ENCODE data around the gene CATSPER1.
"Not testable (repeated sequence)": the region's sequence is repeated elsewhere in the genome, so short reads cannot be mapped to it uniquely, and the experiment has no call there.

CATSPER1 gene

DNA sequence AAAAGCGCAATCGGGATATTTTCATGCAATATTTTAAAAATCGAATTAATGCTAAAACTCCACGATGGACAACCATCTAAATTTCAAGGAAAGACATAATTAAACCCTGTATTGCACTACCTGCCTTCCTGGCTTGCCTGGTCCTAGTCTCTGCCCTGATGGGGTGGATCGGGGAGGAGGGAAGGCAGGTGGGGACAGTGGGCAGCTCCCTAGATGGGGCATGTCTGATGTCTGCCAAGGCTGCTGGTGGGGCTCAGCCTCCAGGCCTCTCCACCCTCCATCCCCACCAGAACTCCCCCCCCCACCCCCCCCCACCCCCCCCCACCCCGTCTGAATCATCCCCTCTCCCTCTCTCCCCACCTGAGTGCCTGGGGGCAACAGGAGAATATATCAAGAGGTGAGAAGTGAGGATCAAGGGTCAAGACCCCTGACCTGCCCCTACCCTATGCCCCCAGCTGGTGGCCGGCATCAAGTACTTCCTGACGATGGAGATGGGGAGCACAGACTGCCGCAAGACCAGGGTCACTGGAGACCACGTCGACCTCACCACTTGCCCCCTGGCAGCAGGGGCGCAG lies 13.8 kb downstream of the CATSPER1 start:
- Histone ChIP-seq H3K36me3 (replicated peaks in 1 of 2; ENCODE audit: control insufficient read depth in 2 of 2, insufficient read depth in 2 of 2, low read length in 2 of 2) (no peaks in the 10 kb centered on the region), H3K18ac (ENCODE audit: low read length) (no peak overlapping the region), H2AK5ac (ENCODE audit: low read depth, low read length) (no peak overlapping the region), H3K4me3 (ENCODE audit: low read length in 2 of 2) (peak overlapping the region in 1 of 2 donors; percentile 65), H3K4me1 (ENCODE audit: control insufficient read depth in 2 of 2, insufficient read depth in 1 of 2, low read depth in 1 of 2, low read length in 2 of 2) (peaks cover 2 to 5% of the 10 kb centered on the region in 2 donors), H2BK15ac (ENCODE audit: low read length) (no peak overlapping the region), H3K23ac (ENCODE audit: low read depth, low read length, poor library complexity) (peak overlapping the region; percentile 49), H4K91ac (ENCODE audit: low read depth, low read length, poor library complexity) (no peak overlapping the region), H2BK120ac (ENCODE audit: low read depth, low read length) (no peak overlapping the region), H2BK12ac (ENCODE audit: low read length) (no peak overlapping the region), H2AFZ (ENCODE audit: low read length) (no peak overlapping the region), H4K8ac (ENCODE audit: low read depth, low read length) (no peak overlapping the region), H3K9ac (ENCODE audit: low read depth, low read length, poor library complexity) (peak overlapping the region; percentile 9), H3K4me2 (ENCODE audit: insufficient read depth, low read length, poor library complexity, severe bottlenecking) (no peak overlapping the region), H3K79me1 (ENCODE audit: low read depth, low read length) (no peaks in the 10 kb centered on the region), H3K4ac (ENCODE audit: low read length) (no peak overlapping the region), H3K27me3 (ENCODE audit: control insufficient read depth in 3 of 3, insufficient read depth in 3 of 3, low read depth in 1 of 3, low read length in 3 of 3) (peaks cover 0 to 65% (median 20%) of the 10 kb centered on the region in 3 experiments), H2BK5ac (ENCODE audit: low read length) (peak overlapping the region; percentile 32), H3K14ac (ENCODE audit: low read length) (no peak overlapping the region), H3K9me3 (replicated peaks in 1 of 2; ENCODE audit: control insufficient read depth in 2 of 2, insufficient read depth in 1 of 2, low read depth in 1 of 2, low read length in 2 of 2) (peaks cover 0 to 2% of the 10 kb centered on the region in 2 donors), H3K27ac (replicated peaks; ENCODE audit: low read length) (no peak overlapping the region)
- WGBS, 2 donors (ENCODE audit: extremely low coverage in 2 of 2, insufficient read length in 2 of 2, insufficient replicate concordance in 1 of 2): no CpG with 5 or more reads among the region's 12 CpGs
- no peak for DNase-seq (ENCODE audit: low spot score)

DNA sequence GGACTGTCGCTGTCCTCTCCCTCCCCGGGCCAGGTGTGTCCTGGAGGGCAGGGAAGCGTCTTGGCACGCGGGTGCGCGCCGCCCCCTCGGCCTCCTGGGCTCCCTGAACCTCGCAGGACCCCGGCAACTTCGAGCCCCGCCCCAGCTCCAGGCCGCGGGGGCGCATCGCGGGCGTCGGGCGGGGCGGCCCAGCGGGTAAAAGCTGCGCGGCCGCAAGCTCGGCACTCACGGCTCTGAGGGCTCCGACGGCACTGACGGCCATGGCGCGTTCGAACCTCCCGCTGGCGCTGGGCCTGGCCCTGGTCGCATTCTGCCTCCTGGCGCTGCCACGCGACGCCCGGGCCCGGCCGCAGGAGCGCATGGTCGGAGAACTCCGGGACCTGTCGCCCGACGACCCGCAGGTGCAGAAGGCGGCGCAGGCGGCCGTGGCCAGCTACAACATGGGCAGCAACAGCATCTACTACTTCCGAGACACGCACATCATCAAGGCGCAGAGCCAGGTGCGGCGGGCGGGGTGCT lies 14.4 kb downstream of the CATSPER1 start, which contains the start of gene CST6:
Gene CST6 (plus strand): TSS at position 224 of the 519 bp plus-strand sequence. CDS start 37 bp downstream, at position 261.
- no CpG with 5 or more reads among the region's 61 CpGs for WGBS, 2 donors (ENCODE audit: extremely low coverage in 2 of 2, insufficient read length in 2 of 2, insufficient replicate concordance in 1 of 2)
- Histone ChIP-seq H3K4me2 (ENCODE audit: insufficient read depth, low read length, poor library complexity, severe bottlenecking) (peak within 1 kb of the TSS; percentile 0), H3K27ac (replicated peaks; ENCODE audit: low read length) (no peak within 1 kb of the TSS), H3K4me1 (ENCODE audit: control insufficient read depth in 2 of 2, insufficient read depth in 1 of 2, low read depth in 1 of 2, low read length in 2 of 2) (peaks cover 5% of the 10 kb centered on the region in 2 donors), H2AFZ (ENCODE audit: low read length) (peak within 1 kb of the TSS; percentile 63), H2BK5ac (ENCODE audit: low read length) (peak within 1 kb of the TSS; percentile 32), H4K8ac (ENCODE audit: low read depth, low read length) (peak within 1 kb of the TSS; percentile 57), H3K23ac (ENCODE audit: low read depth, low read length, poor library complexity) (peak within 1 kb of the TSS; percentile 49), H2BK120ac (ENCODE audit: low read depth, low read length) (no peak within 1 kb of the TSS), H2BK12ac (ENCODE audit: low read length) (no peak within 1 kb of the TSS), H3K79me1 (ENCODE audit: low read depth, low read length) (no peaks in the 10 kb centered on the region), H3K4me3 (ENCODE audit: low read length in 2 of 2) (peak within 1 kb of the TSS in 1 of 2 donors; percentile 65), H3K14ac (ENCODE audit: low read length) (peak within 1 kb of the TSS; percentile 49), H3K18ac (ENCODE audit: low read length) (peak within 1 kb of the TSS; percentile 83), H3K9me3 (replicated peaks in 1 of 2; ENCODE audit: control insufficient read depth in 2 of 2, insufficient read depth in 1 of 2, low read depth in 1 of 2, low read length in 2 of 2) (peaks cover 0 to 2% of the 10 kb centered on the region in 2 donors), H3K4ac (ENCODE audit: low read length) (no peak within 1 kb of the TSS), H3K27me3 (ENCODE audit: control insufficient read depth in 3 of 3, insufficient read depth in 3 of 3, low read depth in 1 of 3, low read length in 3 of 3) (peaks cover 0 to 64% (median 20%) of the 10 kb centered on the region in 3 experiments), H3K9ac (ENCODE audit: low read depth, low read length, poor library complexity) (peak within 1 kb of the TSS; percentile 75), H4K91ac (ENCODE audit: low read depth, low read length, poor library complexity) (no peak within 1 kb of the TSS), H2AK5ac (ENCODE audit: low read depth, low read length) (no peak within 1 kb of the TSS), H3K36me3 (replicated peaks in 1 of 2; ENCODE audit: control insufficient read depth in 2 of 2, insufficient read depth in 2 of 2, low read length in 2 of 2) (no peaks in the 10 kb centered on the region), H2BK15ac (ENCODE audit: low read length) (peak within 1 kb of the TSS; percentile 71)
- no peak for DNase-seq (ENCODE audit: low spot score)

DNA sequence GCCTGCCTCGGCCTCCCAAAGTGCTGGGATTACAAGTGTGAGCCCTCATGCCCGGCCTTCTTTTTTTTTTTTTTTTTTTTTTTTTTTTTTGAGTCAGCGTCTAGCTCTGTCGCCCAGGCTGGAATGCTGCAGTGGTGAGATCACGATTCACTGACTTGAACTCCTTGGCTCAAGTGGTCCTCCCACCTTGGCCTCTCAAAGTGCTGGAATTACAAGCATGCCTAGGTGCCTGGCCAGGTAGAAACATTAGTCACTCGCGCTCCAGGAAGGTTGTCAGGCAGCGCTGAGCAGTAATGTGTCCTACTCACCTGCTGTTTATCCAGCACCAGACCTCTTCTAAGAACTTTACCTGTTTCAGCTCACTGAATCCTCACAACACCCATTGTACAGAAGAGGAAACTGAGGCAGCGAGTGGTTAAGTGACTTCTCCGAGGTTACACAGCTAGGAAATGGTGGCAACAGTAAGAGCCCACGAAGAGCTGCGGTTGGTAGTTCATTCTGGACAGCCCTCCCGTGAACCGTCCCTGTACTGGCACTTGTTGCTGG lies 15.0 kb downstream of the CATSPER1 start:
- Histone ChIP-seq H3K79me1 (ENCODE audit: low read depth, low read length) (no peaks in the 10 kb centered on the region), H3K27me3 (ENCODE audit: control insufficient read depth in 3 of 3, insufficient read depth in 3 of 3, low read depth in 1 of 3, low read length in 3 of 3) (peaks cover 0 to 60% (median 20%) of the 10 kb centered on the region in 3 experiments), H3K4me3 (ENCODE audit: low read length in 2 of 2) (peak overlapping the region in 1 of 2 donors; percentile 18), H2AFZ (ENCODE audit: low read length) (peak overlapping the region; percentile 63), H3K18ac (ENCODE audit: low read length) (peak overlapping the region; percentile 83), H3K36me3 (replicated peaks in 1 of 2; ENCODE audit: control insufficient read depth in 2 of 2, insufficient read depth in 2 of 2, low read length in 2 of 2) (peaks cover 0 to 2% of the 10 kb centered on the region in 2 donors), H2AK5ac (ENCODE audit: low read depth, low read length) (no peak overlapping the region), H3K27ac (replicated peaks; ENCODE audit: low read length) (no peak overlapping the region), H2BK120ac (ENCODE audit: low read depth, low read length) (no peak overlapping the region), H3K14ac (ENCODE audit: low read length) (peak overlapping the region; percentile 12), H4K91ac (ENCODE audit: low read depth, low read length, poor library complexity) (no peak overlapping the region), H2BK15ac (ENCODE audit: low read length) (peak overlapping the region; percentile 71), H4K8ac (ENCODE audit: low read depth, low read length) (no peak overlapping the region), H3K9me3 (replicated peaks in 1 of 2; ENCODE audit: control insufficient read depth in 2 of 2, insufficient read depth in 1 of 2, low read depth in 1 of 2, low read length in 2 of 2) (peaks cover 0 to 2% of the 10 kb centered on the region in 2 donors), H3K9ac (ENCODE audit: low read depth, low read length, poor library complexity) (peak overlapping the region; percentile 75), H3K4me2 (ENCODE audit: insufficient read depth, low read length, poor library complexity, severe bottlenecking) (peak overlapping the region; percentile 0), H3K4me1 (ENCODE audit: control insufficient read depth in 2 of 2, insufficient read depth in 1 of 2, low read depth in 1 of 2, low read length in 2 of 2) (peaks cover 5 to 7% of the 10 kb centered on the region in 2 donors), H2BK5ac (ENCODE audit: low read length) (no peak overlapping the region), H3K23ac (ENCODE audit: low read depth, low read length, poor library complexity) (peak overlapping the region; percentile 49), H2BK12ac (ENCODE audit: low read length) (no peak overlapping the region), H3K4ac (ENCODE audit: low read length) (no peak overlapping the region)
- WGBS, 2 donors (ENCODE audit: extremely low coverage in 2 of 2, insufficient read length in 2 of 2, insufficient replicate concordance in 1 of 2): no CpG with 5 or more reads among the region's 14 CpGs
- no peak for DNase-seq (ENCODE audit: low spot score)

DNA sequence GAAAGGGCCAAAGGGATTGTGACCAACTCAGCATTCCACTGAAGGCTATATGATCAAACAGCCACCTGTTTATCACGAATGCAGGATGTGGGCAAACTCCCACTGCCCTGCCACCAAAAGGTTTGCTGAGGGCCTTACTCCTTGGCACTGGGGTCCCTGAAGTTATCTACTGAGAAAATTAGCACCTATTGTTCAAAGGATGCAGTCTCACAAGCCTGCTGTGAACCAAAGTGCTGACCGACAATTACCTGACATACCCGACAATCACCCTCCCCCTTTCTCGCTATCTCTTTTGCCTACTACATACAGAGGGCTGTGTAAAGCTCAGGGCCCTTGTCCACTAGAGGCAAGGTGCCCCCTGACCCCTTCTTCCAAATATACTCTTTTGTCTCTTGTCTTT lies 16.2 kb downstream of the CATSPER1 start:
- H2BK120ac ChIP-seq (ENCODE audit: low read depth, low read length); H2AFZ ChIP-seq (ENCODE audit: low read length); H3K4me1 ChIP-seq (ENCODE audit: control insufficient read depth in 2 of 2, insufficient read depth in 1 of 2, low read depth in 1 of 2, low read length in 2 of 2); DNase-seq (ENCODE audit: low spot score); H3K79me1 ChIP-seq (ENCODE audit: low read depth, low read length); H2AK5ac ChIP-seq (ENCODE audit: low read depth, low read length); H4K8ac ChIP-seq (ENCODE audit: low read depth, low read length); H2BK5ac ChIP-seq (ENCODE audit: low read length); H2BK15ac ChIP-seq (ENCODE audit: low read length); H3K4me3 ChIP-seq (ENCODE audit: low read length in 2 of 2); H4K91ac ChIP-seq (ENCODE audit: low read depth, low read length, poor library complexity); H2BK12ac ChIP-seq (ENCODE audit: low read length); H3K4ac ChIP-seq (ENCODE audit: low read length); H3K9me3 ChIP-seq (replicated peaks in 1 of 2; ENCODE audit: control insufficient read depth in 2 of 2, insufficient read depth in 1 of 2, low read depth in 1 of 2, low read length in 2 of 2); H3K23ac ChIP-seq (ENCODE audit: low read depth, low read length, poor library complexity); H3K14ac ChIP-seq (ENCODE audit: low read length); H3K4me2 ChIP-seq (ENCODE audit: insufficient read depth, low read length, poor library complexity, severe bottlenecking); H3K27ac ChIP-seq (replicated peaks; ENCODE audit: low read length); H3K18ac ChIP-seq (ENCODE audit: low read length); H3K9ac ChIP-seq (ENCODE audit: low read depth, low read length, poor library complexity): not testable (repeated sequence)
- WGBS, 2 donors (ENCODE audit: extremely low coverage in 2 of 2, insufficient read length in 2 of 2, insufficient replicate concordance in 1 of 2): no CpG with 5 or more reads among the region's 4 CpGs
- Histone ChIP-seq H3K36me3 (replicated peaks in 1 of 2; ENCODE audit: control insufficient read depth in 2 of 2, insufficient read depth in 2 of 2, low read length in 2 of 2) (peaks cover 5 to 11% of the 10 kb centered on the region in 2 donors), H3K27me3 (ENCODE audit: control insufficient read depth in 3 of 3, insufficient read depth in 3 of 3, low read depth in 1 of 3, low read length in 3 of 3) (peaks cover 0 to 48% (median 20%) of the 10 kb centered on the region in 3 experiments)
